Measurements from ENCODE around the gene IPO9. TPM values are rescaled to one million over a fixed set of nuclear protein-coding genes. Genes with fewer than 3 reads are reported as not detected.

The IPO9 gene
- total RNA-seq, 1 experiment from 2014 or later: 76.2 TPM

- no peak overlapping the region for H3K4me3 ChIP-seq
- H3K36me3 ChIP-seq (ENCODE audit: low read depth): no peaks in the 10 kb centered on the region
- intact Hi-C loops (cut with micrococcal nuclease; ENCODE audit: unreplicated experiment): no loop called here
- no peak for DNase-seq
- H3K9me3 ChIP-seq (ENCODE audit: insufficient read depth, low read depth): no peaks in the 10 kb centered on the region
- H4K20me1 ChIP-seq (ENCODE audit: insufficient read depth): peaks cover 16% of the 10 kb centered on the region; the same call in 1 of the 2 replicates
- H2AFZ ChIP-seq: no peak overlapping the region
- H3K27ac ChIP-seq: no peak overlapping the region
- H3K9me2 ChIP-seq (ENCODE audit: insufficient read depth): no peaks in the 10 kb centered on the region; the same call in 1 of the 2 replicates
- no TSS peak for BruUV-seq (replicated peaks)
- peaks cover 2% of the 10 kb centered on the region; the same call in 1 of the 2 replicates for H3F3A ChIP-seq (ENCODE audit: insufficient read depth, low read depth)
- ChIA-PET POLR2A (ENCODE audit: unreplicated experiment) (interaction anchor here (0.7 kb wide), 1 partner anchor 154 kb away, joined by 3 read pairs; no protein-coding TSS in a partner anchor), CTCF (interaction anchor here (0.6 kb wide), 1 partner anchor 292 kb away, joined by 18 read pairs; no protein-coding TSS in a partner anchor)
- H3K4me2 ChIP-seq: no peak overlapping the region
- H3K27me3 ChIP-seq (ENCODE audit: insufficient read depth, low read depth): no peaks in the 10 kb centered on the region
- peaks cover 24% of the 10 kb centered on the region for H3K4me1 ChIP-seq (replicated peaks; ENCODE audit: insufficient read depth)
- H3K79me2 ChIP-seq (ENCODE audit: low read depth): peaks cover 28% of the 10 kb centered on the region
- no peak for TF ChIP-seq EZH2 (IDR thresholded peaks at IDR 0.05; ENCODE audit: low read depth)
- TF ChIP-seq, protein P1, sequence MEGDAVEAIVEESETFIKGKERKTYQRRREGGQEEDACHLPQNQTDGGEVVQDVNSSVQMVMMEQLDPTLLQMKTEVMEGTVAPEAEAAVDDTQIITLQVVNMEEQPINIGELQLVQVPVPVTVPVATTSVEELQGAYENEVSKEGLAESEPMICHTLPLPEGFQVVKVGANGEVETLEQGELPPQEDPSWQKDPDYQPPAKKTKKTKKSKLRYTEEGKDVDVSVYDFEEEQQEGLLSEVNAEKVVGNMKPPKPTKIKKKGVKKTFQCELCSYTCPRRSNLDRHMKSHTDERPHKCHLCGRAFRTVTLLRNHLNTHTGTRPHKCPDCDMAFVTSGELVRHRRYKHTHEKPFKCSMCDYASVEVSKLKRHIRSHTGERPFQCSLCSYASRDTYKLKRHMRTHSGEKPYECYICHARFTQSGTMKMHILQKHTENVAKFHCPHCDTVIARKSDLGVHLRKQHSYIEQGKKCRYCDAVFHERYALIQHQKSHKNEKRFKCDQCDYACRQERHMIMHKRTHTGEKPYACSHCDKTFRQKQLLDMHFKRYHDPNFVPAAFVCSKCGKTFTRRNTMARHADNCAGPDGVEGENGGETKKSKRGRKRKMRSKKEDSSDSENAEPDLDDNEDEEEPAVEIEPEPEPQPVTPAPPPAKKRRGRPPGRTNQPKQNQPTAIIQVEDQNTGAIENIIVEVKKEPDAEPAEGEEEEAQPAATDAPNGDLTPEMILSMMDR (conservative IDR thresholded peaks at IDR 0.05): no peak
Observed at GRCh38 chr1:201826830-201827229, 2.1 kb upstream of the IPO9 start.

DNA sequence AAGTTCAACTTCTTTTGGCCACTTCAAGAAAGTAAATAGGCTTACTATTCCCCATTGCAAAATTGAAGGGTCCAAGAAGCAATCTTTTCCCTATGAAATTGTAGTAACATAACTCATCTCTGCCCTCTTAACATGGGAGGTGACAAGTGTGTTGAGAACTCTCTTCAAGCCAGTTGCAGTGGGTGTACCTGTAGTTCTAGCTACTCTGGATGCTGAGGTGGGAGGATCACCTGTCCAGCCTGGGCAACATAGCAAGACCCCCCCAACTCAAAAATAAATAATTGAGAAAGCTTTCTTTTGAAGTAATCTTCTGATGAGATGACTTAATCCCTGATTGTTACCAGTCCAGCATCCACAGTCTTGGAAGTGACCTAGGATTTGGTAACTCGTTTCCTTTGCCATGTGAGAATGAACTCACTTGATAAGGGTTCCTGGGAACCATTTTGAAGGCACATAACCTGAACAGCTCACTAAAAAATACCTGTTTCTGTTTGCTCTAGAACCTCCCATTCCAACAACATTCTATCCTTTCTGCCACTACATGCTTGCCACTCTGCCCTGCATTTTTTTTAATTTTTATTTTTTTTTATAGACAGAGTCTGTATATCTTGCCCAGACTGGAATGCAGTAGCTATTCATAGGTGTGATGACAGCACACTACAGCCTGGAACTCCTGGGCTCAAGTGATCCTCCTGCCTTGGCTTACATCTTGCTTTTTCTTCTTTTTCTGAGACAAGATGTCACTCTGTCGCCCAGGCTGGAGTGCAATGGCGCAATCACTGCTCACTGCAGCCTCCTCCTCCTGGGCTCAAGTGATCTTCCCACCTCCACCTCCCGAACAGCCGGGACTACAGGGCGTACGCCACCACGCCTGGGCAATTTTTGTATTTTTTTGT, 1.4 kb upstream of the IPO9 start:
- CTCF ChIA-PET: no interaction called here
- no peaks in the 10 kb centered on the region for H3K36me3 ChIP-seq (ENCODE audit: low read depth)
- H4K20me1 ChIP-seq (ENCODE audit: insufficient read depth): peaks cover 22% of the 10 kb centered on the region; the same call in 1 of the 2 replicates
- no peak for DNase-seq
- H3K9me3 ChIP-seq (ENCODE audit: insufficient read depth, low read depth): no peaks in the 10 kb centered on the region
- no peak overlapping the region for H3K27ac ChIP-seq
- H3K4me2 ChIP-seq: no peak overlapping the region
- H3F3A ChIP-seq (ENCODE audit: insufficient read depth, low read depth): peaks cover 2% of the 10 kb centered on the region; the same call in 1 of the 2 replicates
- H3K4me3 ChIP-seq: no peak overlapping the region
- no peak for TF ChIP-seq EZH2 (IDR thresholded peaks at IDR 0.05; ENCODE audit: low read depth)
- TF ChIP-seq, protein P1 (conservative IDR thresholded peaks at IDR 0.05): no peak
- intact Hi-C loops (cut with micrococcal nuclease; ENCODE audit: unreplicated experiment): no loop called here
- H2AFZ ChIP-seq: no peak overlapping the region
- H3K4me1 ChIP-seq (replicated peaks; ENCODE audit: insufficient read depth): peaks cover 24% of the 10 kb centered on the region
- H3K27me3 ChIP-seq (ENCODE audit: insufficient read depth, low read depth): no peaks in the 10 kb centered on the region
- peaks cover 35% of the 10 kb centered on the region for H3K79me2 ChIP-seq (ENCODE audit: low read depth)
- BruUV-seq (replicated peaks): no TSS peak
- H3K9me2 ChIP-seq (ENCODE audit: insufficient read depth): no peaks in the 10 kb centered on the region; the same call in 1 of the 2 replicates
- POLR2A ChIA-PET (ENCODE audit: unreplicated experiment): no interaction called here

GRCh38 chr1:201828217-201828819, 639 bp upstream of the IPO9 start:
- H3F3A ChIP-seq (ENCODE audit: insufficient read depth, low read depth): peaks cover 2% of the 10 kb centered on the region; the same call in 1 of the 2 replicates
- no peaks in the 10 kb centered on the region for H3K27me3 ChIP-seq (ENCODE audit: insufficient read depth, low read depth)
- H2AFZ ChIP-seq: no peak overlapping the region
- H3K27ac ChIP-seq: no peak overlapping the region
- no peaks in the 10 kb centered on the region for H3K36me3 ChIP-seq (ENCODE audit: low read depth)
- H3K79me2 ChIP-seq (ENCODE audit: low read depth): peaks cover 43% of the 10 kb centered on the region
- peak overlapping the region; percentile 48 for H3K4me2 ChIP-seq
- peaks cover 29% of the 10 kb centered on the region; the same call in 1 of the 2 replicates for H4K20me1 ChIP-seq (ENCODE audit: insufficient read depth)
- POLR2A ChIA-PET (ENCODE audit: unreplicated experiment): no interaction called here
- H3K9me2 ChIP-seq (ENCODE audit: insufficient read depth): no peaks in the 10 kb centered on the region
- TF ChIP-seq, protein P1 (conservative IDR thresholded peaks at IDR 0.05): no peak
- TF ChIP-seq EZH2 (IDR thresholded peaks at IDR 0.05; ENCODE audit: low read depth): no peak
- no peak overlapping the region for H3K4me3 ChIP-seq
- no peaks in the 10 kb centered on the region for H3K9me3 ChIP-seq (ENCODE audit: insufficient read depth, low read depth)
- DNase-seq: no peak
- CTCF ChIA-PET: interaction anchor here (1.2 kb wide), 1 partner anchor 50 kb away, joined by 5 read pairs; no protein-coding TSS in a partner anchor
- intact Hi-C loops (cut with micrococcal nuclease; ENCODE audit: unreplicated experiment): no loop called here
- H3K4me1 ChIP-seq (replicated peaks; ENCODE audit: insufficient read depth): peaks cover 24% of the 10 kb centered on the region
- no TSS peak for BruUV-seq (replicated peaks)
